Ishikawa (cell line): ENCODE results near the gene TMX4.

Source experiments
- CEBPB ChIP-seq: IDR thresholded peaks from 2 replicates; pipeline ENCODE4 v1.6.1; 2012
- CREB1 ChIP-seq: IDR thresholded peaks from 2 replicates; pipeline ENCODE4 v1.6.1; 2012; ENCODE audit warnings: low read depth
- EGR1 ChIP-seq: IDR thresholded peaks from 2 replicates; pipeline ENCODE4 v1.6.1; 2012
- EP300 ChIP-seq: IDR thresholded peaks from 2 replicates; pipeline ENCODE4 v1.6.1; 2012; ENCODE audit warnings: borderline replicate concordance
- FOXM1 ChIP-seq: IDR thresholded peaks from 2 replicates; pipeline ENCODE4 v1.6.1; 2012; ENCODE audit warnings: low read depth, borderline replicate concordance
- MAX ChIP-seq: IDR thresholded peaks from 2 replicates; pipeline ENCODE4 v1.6.1; 2012
- NFIC ChIP-seq: IDR thresholded peaks from 2 replicates; pipeline ENCODE4 v1.6.1; 2012
- RAD21 ChIP-seq: IDR thresholded peaks from 2 replicates; pipeline ENCODE4 v1.6.1; 2012; ENCODE audit warnings: low read depth
- REST ChIP-seq: IDR thresholded peaks from 2 replicates; pipeline ENCODE4 v1.6.1; 2012; ENCODE audit warnings: low read depth, mild to moderate bottlenecking
- TAF1 ChIP-seq: IDR thresholded peaks from 2 replicates; pipeline ENCODE4 v1.6.1; 2012; ENCODE audit warnings: low read depth, mild to moderate bottlenecking
- TCF12 ChIP-seq: IDR thresholded peaks from 2 replicates; pipeline ENCODE4 v1.6.1; 2012; ENCODE audit warnings: low read depth
- TEAD4 ChIP-seq: IDR thresholded peaks from 2 replicates; pipeline ENCODE4 v1.6.1; 2012
- USF1 ChIP-seq: IDR thresholded peaks from 2 replicates; pipeline ENCODE4 v1.6.1; 2012
- YY1 ChIP-seq: IDR thresholded peaks from 2 replicates; pipeline ENCODE4 v1.6.1; 2012; ENCODE audit warnings: low read depth
- ZBTB7A ChIP-seq: IDR thresholded peaks from 2 replicates; pipeline ENCODE4 v1.6.1; 2012; ENCODE audit warnings: low read depth

The TMX4 gene

DNA sequence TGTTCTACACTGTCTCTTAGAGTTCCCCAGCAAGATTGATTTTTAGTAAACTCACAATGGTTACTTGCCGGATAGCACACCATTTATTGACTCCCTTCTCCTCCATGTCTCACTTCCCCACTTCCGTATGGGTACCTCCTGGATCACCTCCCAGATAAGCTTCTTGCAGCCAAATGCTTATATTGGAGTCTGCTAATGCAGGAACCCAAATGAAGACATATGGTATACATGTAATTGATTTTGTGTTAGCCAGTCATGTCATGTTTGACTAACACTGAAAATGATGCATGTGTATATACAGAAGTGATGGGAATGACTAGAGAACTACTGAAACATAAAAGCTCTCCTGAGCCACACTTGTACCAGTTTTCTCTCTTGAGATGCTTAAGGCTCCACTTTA, 46.1 kb upstream of the TMX4 start:
- no peak for TF ChIP-seq TEAD4
- TF ChIP-seq EP300, result no peak
- no peak for TF ChIP-seq MAX
- no peak for TF ChIP-seq YY1
- no peak for TF ChIP-seq CREB1
- no peak for TF ChIP-seq TAF1

- TF ChIP-seq NFIC (no peak), EP300 (no peak), ZBTB7A (no peak), CREB1 (no peak), TCF12 (no peak)
These were observed 43.2 kb upstream of the TMX4 start for GRCh38 chr20:8062756-8063155.

GRCh38 chr20:8061861-8062518, 42.4 kb upstream of the TMX4 start:
- TF ChIP-seq CREB1 (no peak), CEBPB (no peak), TEAD4 (no peak), TAF1 (no peak), YY1 (no peak), TCF12 (no peak), RAD21 (no peak), REST (no peak), MAX (no peak), FOXM1 (no peak), ZBTB7A (no peak), EP300 (no peak)

DNA sequence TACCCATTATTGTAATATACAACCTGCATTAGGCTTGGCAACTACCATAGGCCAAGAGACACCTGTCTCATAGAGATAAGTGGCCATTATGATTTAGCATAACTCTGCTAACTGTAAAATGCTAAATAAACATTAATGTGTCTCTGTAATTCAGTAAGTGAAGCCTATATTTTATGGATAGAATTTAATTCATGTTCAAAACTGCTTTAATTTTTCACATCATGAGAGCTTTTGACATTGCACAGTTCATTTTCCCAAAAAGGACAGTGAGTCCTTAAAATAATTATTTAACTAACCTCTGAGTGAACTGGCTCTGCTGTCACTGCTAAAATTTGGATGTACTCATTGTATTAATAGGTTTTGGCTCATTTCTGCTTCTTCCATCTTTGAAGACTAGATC, 41.4 kb upstream of the TMX4 start:
- TF ChIP-seq USF1 (no peak), EP300 (no peak), REST (no peak), NFIC (no peak), MAX (no peak), CREB1 (no peak), YY1 (no peak)

GRCh38 chr20:8057871-8058270, 38.3 kb upstream of the TMX4 start:
- no peak for TF ChIP-seq CREB1

DNA sequence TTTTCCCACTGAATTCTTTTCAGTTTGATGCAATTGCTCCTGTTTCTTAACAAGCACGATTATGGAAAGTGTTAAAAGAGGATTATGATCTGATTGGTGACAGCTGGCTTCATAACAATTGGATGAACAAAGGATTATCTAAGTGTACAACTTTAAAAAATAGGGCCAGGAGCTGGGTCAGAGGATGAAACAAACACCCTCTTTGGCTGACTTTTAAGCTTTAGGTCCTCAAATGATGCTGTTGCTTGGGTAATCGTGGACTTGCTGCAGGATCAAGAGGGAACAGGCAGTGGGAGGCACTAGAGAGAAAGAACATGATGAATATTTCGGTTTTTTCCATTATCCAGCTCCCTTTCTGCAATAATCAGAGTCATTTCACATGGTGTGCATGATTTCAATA, 35.5 kb upstream of the TMX4 start:
- TF ChIP-seq TEAD4 (no peak), EGR1 (no peak), USF1 (no peak), ZBTB7A (no peak)
